ENCODE data around the gene SIGMAR1.
"Not testable (repeated sequence)": the region's sequence is repeated elsewhere in the genome, so short reads cannot be mapped to it uniquely, and the experiment has no call there.

SIGMAR1 gene

GRCh38 chr9:34654323-34655051 lies 16.9 kb upstream of the SIGMAR1 start:
- DNase-seq (ENCODE audit: low spot score) = no peak

GRCh38 chr9:34653151-34654072 lies 15.8 kb upstream of the SIGMAR1 start:
- no peak for DNase-seq (ENCODE audit: low spot score)

- no peak for DNase-seq (ENCODE audit: low spot score)
These were observed 15.0 kb upstream of the SIGMAR1 start for GRCh38 chr9:34652602-34653000.

GRCh38 chr9:34651876-34652601 lies 14.5 kb upstream of the SIGMAR1 start, which contains the start of gene IL11RA:
Gene IL11RA, plus strand, starts transcription at chr9:34652185. Its CDS starts 3,033 bp downstream, at chr9:34655218.
- peak; percentile 71 for DNase-seq (ENCODE audit: low spot score)

GRCh38 chr9:34651321-34651720 lies 13.7 kb upstream of the SIGMAR1 start:
- DNase-seq (ENCODE audit: low spot score) = no peak

- DNase-seq (ENCODE audit: low spot score) = no peak
These were observed 13.2 kb upstream of the SIGMAR1 start for GRCh38 chr9:34650816-34651215.

GRCh38 chr9:34648673-34649072 lies 11.1 kb upstream of the SIGMAR1 start:
- no peak for DNase-seq (ENCODE audit: low spot score)

- no peak for DNase-seq (ENCODE audit: low spot score)
These were observed 10.1 kb upstream of the SIGMAR1 start for GRCh38 chr9:34647651-34648050.

- DNase-seq (ENCODE audit: low spot score) = no peak
These were observed 9.5 kb upstream of the SIGMAR1 start for GRCh38 chr9:34647084-34647403.

- peak; percentile 87 for DNase-seq (ENCODE audit: low spot score)
These were observed 8.9 kb upstream of the SIGMAR1 start, which contains the start of gene GALT for GRCh38 chr9:34646211-34647083. Gene GALT, plus strand, starts transcription at chr9:34646675. Its CDS starts 30 bp downstream, at chr9:34646705.

- no peak for DNase-seq (ENCODE audit: low spot score)
These were observed 7.3 kb upstream of the SIGMAR1 start for GRCh38 chr9:34644766-34645314.

GRCh38 chr9:34642679-34643078 lies 5.1 kb upstream of the SIGMAR1 start:
- no peak for DNase-seq (ENCODE audit: low spot score)

GRCh38 chr9:34639322-34639721 lies 1.7 kb upstream of the SIGMAR1 start:
- not testable (repeated sequence) for DNase-seq (ENCODE audit: low spot score)

- DNase-seq (ENCODE audit: low spot score) = no peak
These were observed 505 bp upstream of the SIGMAR1 start for GRCh38 chr9:34638138-34638445.

GRCh38 chr9:34636791-34637355 lies 714 bp downstream of the SIGMAR1 start:
- DNase-seq (ENCODE audit: low spot score) = no peak

GRCh38 chr9:34635556-34635955 lies 2.0 kb downstream of the SIGMAR1 start:
- no peak for DNase-seq (ENCODE audit: low spot score)

- DNase-seq (ENCODE audit: low spot score) = no peak
These were observed 2.9 kb downstream of the SIGMAR1 start for GRCh38 chr9:34634551-34635248.

- peak; percentile 76 for DNase-seq (ENCODE audit: low spot score)
These were observed 3.6 kb downstream of the SIGMAR1 start for GRCh38 chr9:34633851-34634550.

- no peak for DNase-seq (ENCODE audit: low spot score)
These were observed 4.4 kb downstream of the SIGMAR1 start for GRCh38 chr9:34633166-34633565.

Measured in LoVo (cell line).